ENCODE data around the gene OR5K4. TPM values are rescaled to one million over a fixed set of nuclear protein-coding genes. Genes with fewer than 3 reads are reported as not detected.

The OR5K4 gene
- total RNA-seq, 1 donor from 2014 or later = not detected

DNA sequence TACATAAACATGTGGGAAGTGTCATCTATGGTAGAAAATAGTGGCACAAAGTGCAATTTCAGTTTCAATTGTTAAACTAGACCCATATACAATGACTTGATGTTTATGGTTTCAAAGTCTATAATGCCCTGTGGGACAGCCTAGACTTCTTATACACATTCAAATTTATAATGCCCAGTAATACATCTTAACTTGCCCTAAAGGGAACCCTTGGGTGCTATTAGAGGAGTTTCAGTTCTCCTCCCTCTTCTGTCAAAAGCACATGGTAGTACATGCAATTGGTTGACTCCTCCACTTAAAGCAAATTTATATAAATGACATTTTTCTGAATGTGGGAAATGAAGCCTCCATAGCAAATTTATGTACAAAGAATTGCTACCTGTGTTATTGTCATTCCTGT is 30.2 kb upstream of the OR5K4 start:
- no peaks in the 10 kb centered on the region for H3K9me3 Mint-ChIP-seq (ENCODE audit: unreplicated experiment)
- no peaks in the 10 kb centered on the region for H3K36me3 ChIP-seq (ENCODE audit: insufficient read depth, low read length)
- no peaks in the 10 kb centered on the region for H4K20me1 ChIP-seq (ENCODE audit: insufficient read depth, low read length)
- H3K36me3 Mint-ChIP-seq (ENCODE audit: low read depth, unreplicated experiment) = no peaks in the 10 kb centered on the region
- no peak for TF ChIP-seq EZH2 (IDR thresholded peaks at IDR 0.05; ENCODE audit: insufficient read depth, low read length)
- TF ChIP-seq, protein P1, sequence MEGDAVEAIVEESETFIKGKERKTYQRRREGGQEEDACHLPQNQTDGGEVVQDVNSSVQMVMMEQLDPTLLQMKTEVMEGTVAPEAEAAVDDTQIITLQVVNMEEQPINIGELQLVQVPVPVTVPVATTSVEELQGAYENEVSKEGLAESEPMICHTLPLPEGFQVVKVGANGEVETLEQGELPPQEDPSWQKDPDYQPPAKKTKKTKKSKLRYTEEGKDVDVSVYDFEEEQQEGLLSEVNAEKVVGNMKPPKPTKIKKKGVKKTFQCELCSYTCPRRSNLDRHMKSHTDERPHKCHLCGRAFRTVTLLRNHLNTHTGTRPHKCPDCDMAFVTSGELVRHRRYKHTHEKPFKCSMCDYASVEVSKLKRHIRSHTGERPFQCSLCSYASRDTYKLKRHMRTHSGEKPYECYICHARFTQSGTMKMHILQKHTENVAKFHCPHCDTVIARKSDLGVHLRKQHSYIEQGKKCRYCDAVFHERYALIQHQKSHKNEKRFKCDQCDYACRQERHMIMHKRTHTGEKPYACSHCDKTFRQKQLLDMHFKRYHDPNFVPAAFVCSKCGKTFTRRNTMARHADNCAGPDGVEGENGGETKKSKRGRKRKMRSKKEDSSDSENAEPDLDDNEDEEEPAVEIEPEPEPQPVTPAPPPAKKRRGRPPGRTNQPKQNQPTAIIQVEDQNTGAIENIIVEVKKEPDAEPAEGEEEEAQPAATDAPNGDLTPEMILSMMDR (IDR thresholded peaks at IDR 0.05; ENCODE audit: insufficient read depth, low read depth, low read length) = no peak
- no peaks in the 10 kb centered on the region for H3K4me1 Mint-ChIP-seq (ENCODE audit: low read depth, unreplicated experiment)
- no peak overlapping the region for H2AFZ ChIP-seq (ENCODE audit: low read depth, low read length)
- no peaks in the 10 kb centered on the region for H3K79me2 ChIP-seq (ENCODE audit: insufficient read depth, low read length)
- FAIRE-seq (no peak), DNase-seq (ENCODE audit: low read depth) (no peak)
- no peak overlapping the region for H3K4me3 Mint-ChIP-seq (ENCODE audit: unreplicated experiment)
- H3K4me1 ChIP-seq (ENCODE audit: insufficient read depth, low read length) = no peaks in the 10 kb centered on the region
- no peaks in the 10 kb centered on the region for H3K9me3 ChIP-seq (ENCODE audit: insufficient read depth, low read depth, low read length)
- H3K27ac ChIP-seq (ENCODE audit: low read depth, low read length) = no peak overlapping the region
- no peaks in the 10 kb centered on the region for H3K27me3 Mint-ChIP-seq (ENCODE audit: low read depth, unreplicated experiment)
- no peak overlapping the region for H3K4me3 ChIP-seq (ENCODE audit: insufficient read depth, low read depth, low read length)
- no peaks in the 10 kb centered on the region for H3K27me3 ChIP-seq (ENCODE audit: insufficient read depth, low read length)
- no peak overlapping the region for H3K4me2 ChIP-seq (ENCODE audit: low read length)
- no peak overlapping the region for H3K9ac ChIP-seq (ENCODE audit: low read length)
- no peak overlapping the region for H3K27ac Mint-ChIP-seq (ENCODE audit: unreplicated experiment)

DNA sequence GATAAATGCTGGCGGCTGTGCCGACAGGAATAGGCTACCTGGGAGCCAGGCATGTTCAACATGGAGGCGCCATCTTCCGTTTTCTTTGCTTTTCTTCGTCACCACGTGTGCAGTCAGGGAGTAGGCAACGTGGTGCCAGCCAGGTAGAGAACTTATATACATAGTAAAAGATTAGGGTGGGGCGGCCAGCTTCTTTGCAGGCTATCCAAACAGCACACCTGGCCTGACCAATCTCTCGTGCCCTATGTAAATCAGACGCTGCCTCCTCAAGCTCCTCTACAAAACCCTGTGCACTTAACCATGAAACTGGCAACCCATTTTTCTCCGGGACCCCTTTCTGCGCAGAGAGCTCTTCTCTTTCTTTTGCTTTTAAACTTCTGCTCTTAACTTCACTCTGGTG is 28.6 kb upstream of the OR5K4 start:
- Histone ChIP-seq H3K9me3 (ENCODE audit: insufficient read depth, low read depth, low read length) (no peaks in the 10 kb centered on the region), H3K4me3 (ENCODE audit: insufficient read depth, low read depth, low read length) (no peak overlapping the region), H3K27ac (ENCODE audit: low read depth, low read length) (no peak overlapping the region), H3K79me2 (ENCODE audit: insufficient read depth, low read length) (no peaks in the 10 kb centered on the region), H2AFZ (ENCODE audit: low read depth, low read length) (no peak overlapping the region), H3K9ac (ENCODE audit: low read length) (no peak overlapping the region), H4K20me1 (ENCODE audit: insufficient read depth, low read length) (no peaks in the 10 kb centered on the region), H3K36me3 (ENCODE audit: insufficient read depth, low read length) (no peaks in the 10 kb centered on the region), H3K27me3 (ENCODE audit: insufficient read depth, low read length) (no peaks in the 10 kb centered on the region), H3K4me2 (ENCODE audit: low read length) (no peak overlapping the region), H3K4me1 (ENCODE audit: insufficient read depth, low read length) (no peaks in the 10 kb centered on the region)
- H3K27me3 Mint-ChIP-seq (ENCODE audit: low read depth, unreplicated experiment) = no peaks in the 10 kb centered on the region
- no peaks in the 10 kb centered on the region for H3K36me3 Mint-ChIP-seq (ENCODE audit: low read depth, unreplicated experiment)
- no peak for TF ChIP-seq EZH2 (IDR thresholded peaks at IDR 0.05; ENCODE audit: insufficient read depth, low read length)
- TF ChIP-seq, protein P1 (IDR thresholded peaks at IDR 0.05; ENCODE audit: insufficient read depth, low read depth, low read length) = no peak
- no peak overlapping the region for H3K4me3 Mint-ChIP-seq (ENCODE audit: unreplicated experiment)
- FAIRE-seq (no peak), DNase-seq (ENCODE audit: low read depth) (no peak)
- H3K27ac Mint-ChIP-seq (ENCODE audit: unreplicated experiment) = no peak overlapping the region
- H3K4me1 Mint-ChIP-seq (ENCODE audit: low read depth, unreplicated experiment) = no peaks in the 10 kb centered on the region
- no peaks in the 10 kb centered on the region for H3K9me3 Mint-ChIP-seq (ENCODE audit: unreplicated experiment)

DNA sequence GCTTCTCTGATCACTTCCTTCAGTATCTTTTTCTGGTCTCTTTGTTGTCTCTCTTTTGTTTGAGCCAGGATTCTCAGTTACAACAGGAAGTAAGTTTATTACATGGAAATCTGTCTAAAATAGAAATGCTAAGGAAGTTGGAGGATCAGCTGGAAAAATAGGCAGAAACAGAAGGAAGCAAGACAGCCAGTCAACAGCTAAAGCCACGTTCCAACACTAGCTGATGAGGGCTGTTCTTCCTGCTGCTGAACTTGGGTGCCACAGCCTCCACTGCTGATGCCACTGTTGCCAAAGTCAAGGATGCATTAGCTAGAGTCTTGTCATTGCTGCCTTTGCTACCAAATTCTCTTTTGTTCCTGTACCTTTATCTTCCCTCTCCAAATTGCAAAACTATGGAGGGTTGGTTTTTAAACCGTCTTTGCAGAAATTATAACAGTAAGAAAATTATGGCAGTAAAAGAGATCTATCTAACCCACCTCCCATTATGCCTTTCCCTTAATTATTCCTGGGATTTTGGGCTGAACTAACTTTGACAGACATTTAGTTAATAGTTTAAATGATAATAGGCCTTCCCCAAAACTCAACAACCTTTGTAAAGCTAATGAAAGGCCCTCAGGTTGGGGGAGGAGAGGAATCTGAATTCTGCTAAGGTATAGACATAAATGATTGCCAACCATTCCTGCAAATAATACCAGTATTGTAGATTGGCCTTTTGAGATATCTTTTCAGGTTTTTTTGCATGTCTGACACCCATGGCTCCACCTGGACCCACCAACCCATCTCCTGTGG is 27.4 kb upstream of the OR5K4 start:
- H3K36me3 Mint-ChIP-seq (ENCODE audit: low read depth, unreplicated experiment) = no peaks in the 10 kb centered on the region
- Histone ChIP-seq H3K36me3 (ENCODE audit: insufficient read depth, low read length) (no peaks in the 10 kb centered on the region), H3K4me3 (ENCODE audit: insufficient read depth, low read depth, low read length) (no peak overlapping the region), H3K27me3 (ENCODE audit: insufficient read depth, low read length) (peaks cover 3% of the 10 kb centered on the region), H4K20me1 (ENCODE audit: insufficient read depth, low read length) (no peaks in the 10 kb centered on the region), H3K9ac (ENCODE audit: low read length) (no peak overlapping the region), H3K79me2 (ENCODE audit: insufficient read depth, low read length) (no peaks in the 10 kb centered on the region), H3K4me1 (ENCODE audit: insufficient read depth, low read length) (no peaks in the 10 kb centered on the region), H3K27ac (ENCODE audit: low read depth, low read length) (no peak overlapping the region), H3K4me2 (ENCODE audit: low read length) (no peak overlapping the region), H2AFZ (ENCODE audit: low read depth, low read length) (no peak overlapping the region), H3K9me3 (ENCODE audit: insufficient read depth, low read depth, low read length) (no peaks in the 10 kb centered on the region)
- H3K27ac Mint-ChIP-seq (ENCODE audit: unreplicated experiment) = no peak overlapping the region
- H3K27me3 Mint-ChIP-seq (ENCODE audit: low read depth, unreplicated experiment) = peaks cover 2% of the 10 kb centered on the region
- H3K4me3 Mint-ChIP-seq (ENCODE audit: unreplicated experiment) = no peak overlapping the region
- DNase-seq (ENCODE audit: low read depth) (no peak), FAIRE-seq (no peak)
- no peaks in the 10 kb centered on the region for H3K4me1 Mint-ChIP-seq (ENCODE audit: low read depth, unreplicated experiment)
- TF ChIP-seq, protein P1 (IDR thresholded peaks at IDR 0.05; ENCODE audit: insufficient read depth, low read depth, low read length) = no peak
- no peak for TF ChIP-seq EZH2 (IDR thresholded peaks at IDR 0.05; ENCODE audit: insufficient read depth, low read length)
- no peaks in the 10 kb centered on the region for H3K9me3 Mint-ChIP-seq (ENCODE audit: unreplicated experiment)
